Measurements from ENCODE around the gene INSM1. TPM values are rescaled to one million over a fixed set of nuclear protein-coding genes. Genes with fewer than 3 reads are reported as not detected.

Gene INSM1
- total and polyA plus RNA-seq, 10 of the 15 experiments (the other 5 are each of a cell fraction or from before 2014, with no cell fraction given) = 0.03 to 0.11 (median 0.04) TPM; not detected in 7

DNA sequence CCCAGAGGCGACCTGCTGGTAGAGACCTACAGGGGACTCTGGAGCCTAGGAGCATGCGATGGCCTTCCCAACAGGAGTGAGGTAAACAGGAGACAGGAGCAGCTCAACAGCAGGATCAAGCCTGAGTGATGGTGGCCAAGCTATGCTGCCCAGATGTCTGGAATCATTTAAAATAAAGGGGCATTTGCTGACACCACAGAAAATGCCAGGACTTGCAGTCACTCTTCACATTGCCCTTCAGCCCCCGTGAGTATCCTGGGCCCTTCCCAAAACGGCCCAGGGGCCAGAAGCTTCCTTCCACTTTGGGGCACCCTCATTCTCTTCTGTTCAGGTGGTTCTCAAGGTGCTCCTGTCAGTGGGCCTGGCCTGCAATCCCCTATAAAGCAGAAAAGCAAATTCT lies 23.2 kb downstream of the INSM1 start:
- H3K4me1 ChIP-seq (ENCODE audit: control insufficient read depth, insufficient read depth, low read length) = no peaks in the 10 kb centered on the region
- no peak overlapping the region for H3K9ac ChIP-seq (ENCODE audit: control insufficient read depth, insufficient read depth, low read length)
- DNase-seq (ENCODE audit: low read depth, low spot score) = no peak
- ChIA-PET POLR2A (no interaction called here), RAD21 (ENCODE audit: unreplicated experiment) (no interaction called here), CTCF (interaction anchor here (0.7 kb wide), 1 partner anchor 782 kb away, joined by 3 read pairs; no protein-coding TSS in a partner anchor), SMC1A (ENCODE audit: uncharacterized antibody, unreplicated experiment) (no interaction called here)
- no peak for ATAC-seq
- in situ Hi-C loops (cut with MboI) (no loop called here), intact Hi-C loops (cut with micrococcal nuclease; ENCODE audit: unreplicated experiment) (no loop called here)
- H3K79me2 ChIP-seq (ENCODE audit: control insufficient read depth, insufficient read depth, low read length) = no peaks in the 10 kb centered on the region
- H3K9me3 ChIP-seq (replicated peaks; ENCODE audit: control insufficient read depth, insufficient read depth, low read length) = no peaks in the 10 kb centered on the region
- H3K36me3 ChIP-seq (ENCODE audit: control insufficient read depth in 2 of 2, insufficient read depth in 2 of 2, low read length in 1 of 2) = peaks cover 2 to 7% of the 10 kb centered on the region in 2 experiments; a peak in 3 of 4 replicates
- no peak overlapping the region for H3K4me3 ChIP-seq
- WGBS (ENCODE audit: insufficient coverage, insufficient replicate concordance, low lambda C conversion rate, missing lambda C conversion rate) = 52% methylated on average over 4 of the region's 4 CpGs
- H4K20me1 ChIP-seq (ENCODE audit: control insufficient read depth, insufficient read depth) = no peaks in the 10 kb centered on the region
- H3K4me2 ChIP-seq (ENCODE audit: control insufficient read depth, insufficient read depth) = no peak overlapping the region
- H3K27me3 ChIP-seq (replicated peaks in 1 of 2; ENCODE audit: control insufficient read depth in 2 of 2, insufficient read depth in 2 of 2, low read length in 1 of 2) = no peaks in the 10 kb centered on the region
- BruUV-seq (replicated peaks) = no TSS peak
- H3K27ac ChIP-seq (ENCODE audit: control insufficient read depth, insufficient read depth) = no peak overlapping the region
- no peak overlapping the region for H2AFZ ChIP-seq (ENCODE audit: control insufficient read depth, low read depth, low read length)
- no peak for FAIRE-seq
- TF ChIP-seq RBBP5 (conservative IDR thresholded peaks at IDR 0.05) (no peak), SIX5 (IDR thresholded peaks at IDR 0.05; ENCODE audit: low read depth, low read length, severe bottlenecking) (no peak), RAD21 (IDR thresholded peaks at IDR 0.05; ENCODE audit: insufficient read depth, low read depth, low read length) (no peak), BRCA1 (IDR thresholded peaks at IDR 0.05; ENCODE audit: low read depth, low read length) (no peak), TCF7 (IDR thresholded peaks at IDR 0.05; ENCODE audit: borderline replicate concordance) (no peak), MXI1 (IDR thresholded peaks at IDR 0.05; ENCODE audit: low read depth, low read length) (no peak), HCFC1 (IDR thresholded peaks at IDR 0.05; ENCODE audit: low read length) (no peak), NFYB (IDR thresholded peaks at IDR 0.05; ENCODE audit: insufficient read depth, low read depth, low read length) (no peak), ZBED1 (IDR thresholded peaks at IDR 0.05; ENCODE audit: borderline replicate concordance) (no peak), EGR1 (IDR thresholded peaks at IDR 0.05; ENCODE audit: borderline replicate concordance in 1 of 2, low read depth in 2 of 2, low read length in 2 of 2) (no peak)
- TF ChIP-seq, protein P1, sequence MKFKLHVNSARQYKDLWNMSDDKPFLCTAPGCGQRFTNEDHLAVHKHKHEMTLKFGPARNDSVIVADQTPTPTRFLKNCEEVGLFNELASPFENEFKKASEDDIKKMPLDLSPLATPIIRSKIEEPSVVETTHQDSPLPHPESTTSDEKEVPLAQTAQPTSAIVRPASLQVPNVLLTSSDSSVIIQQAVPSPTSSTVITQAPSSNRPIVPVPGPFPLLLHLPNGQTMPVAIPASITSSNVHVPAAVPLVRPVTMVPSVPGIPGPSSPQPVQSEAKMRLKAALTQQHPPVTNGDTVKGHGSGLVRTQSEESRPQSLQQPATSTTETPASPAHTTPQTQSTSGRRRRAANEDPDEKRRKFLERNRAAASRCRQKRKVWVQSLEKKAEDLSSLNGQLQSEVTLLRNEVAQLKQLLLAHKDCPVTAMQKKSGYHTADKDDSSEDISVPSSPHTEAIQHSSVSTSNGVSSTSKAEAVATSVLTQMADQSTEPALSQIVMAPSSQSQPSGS (IDR thresholded peaks at IDR 0.05; ENCODE audit: low read length) = no peak
- TF ChIP-seq, protein P2, sequence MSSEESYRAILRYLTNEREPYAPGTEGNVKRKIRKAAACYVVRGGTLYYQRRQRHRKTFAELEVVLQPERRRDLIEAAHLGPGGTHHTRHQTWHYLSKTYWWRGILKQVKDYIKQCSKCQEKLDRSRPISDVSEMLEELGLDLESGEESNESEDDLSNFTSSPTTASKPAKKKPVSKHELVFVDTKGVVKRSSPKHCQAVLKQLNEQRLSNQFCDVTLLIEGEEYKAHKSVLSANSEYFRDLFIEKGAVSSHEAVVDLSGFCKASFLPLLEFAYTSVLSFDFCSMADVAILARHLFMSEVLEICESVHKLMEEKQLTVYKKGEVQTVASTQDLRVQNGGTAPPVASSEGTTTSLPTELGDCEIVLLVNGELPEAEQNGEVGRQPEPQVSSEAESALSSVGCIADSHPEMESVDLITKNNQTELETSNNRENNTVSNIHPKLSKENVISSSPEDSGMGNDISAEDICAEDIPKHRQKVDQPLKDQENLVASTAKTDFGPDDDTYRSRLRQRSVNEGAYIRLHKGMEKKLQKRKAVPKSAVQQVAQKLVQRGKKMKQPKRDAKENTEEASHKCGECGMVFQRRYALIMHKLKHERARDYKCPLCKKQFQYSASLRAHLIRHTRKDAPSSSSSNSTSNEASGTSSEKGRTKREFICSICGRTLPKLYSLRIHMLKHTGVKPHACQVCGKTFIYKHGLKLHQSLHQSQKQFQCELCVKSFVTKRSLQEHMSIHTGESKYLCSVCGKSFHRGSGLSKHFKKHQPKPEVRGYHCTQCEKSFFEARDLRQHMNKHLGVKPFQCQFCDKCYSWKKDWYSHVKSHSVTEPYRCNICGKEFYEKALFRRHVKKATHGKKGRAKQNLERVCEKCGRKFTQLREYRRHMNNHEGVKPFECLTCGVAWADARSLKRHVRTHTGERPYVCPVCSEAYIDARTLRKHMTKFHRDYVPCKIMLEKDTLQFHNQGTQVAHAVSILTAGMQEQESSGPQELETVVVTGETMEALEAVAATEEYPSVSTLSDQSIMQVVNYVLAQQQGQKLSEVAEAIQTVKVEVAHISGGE (CRISPR knock-in tag; IDR thresholded peaks at IDR 0.05) = no peak
- TF ChIP-seq, protein P3, sequence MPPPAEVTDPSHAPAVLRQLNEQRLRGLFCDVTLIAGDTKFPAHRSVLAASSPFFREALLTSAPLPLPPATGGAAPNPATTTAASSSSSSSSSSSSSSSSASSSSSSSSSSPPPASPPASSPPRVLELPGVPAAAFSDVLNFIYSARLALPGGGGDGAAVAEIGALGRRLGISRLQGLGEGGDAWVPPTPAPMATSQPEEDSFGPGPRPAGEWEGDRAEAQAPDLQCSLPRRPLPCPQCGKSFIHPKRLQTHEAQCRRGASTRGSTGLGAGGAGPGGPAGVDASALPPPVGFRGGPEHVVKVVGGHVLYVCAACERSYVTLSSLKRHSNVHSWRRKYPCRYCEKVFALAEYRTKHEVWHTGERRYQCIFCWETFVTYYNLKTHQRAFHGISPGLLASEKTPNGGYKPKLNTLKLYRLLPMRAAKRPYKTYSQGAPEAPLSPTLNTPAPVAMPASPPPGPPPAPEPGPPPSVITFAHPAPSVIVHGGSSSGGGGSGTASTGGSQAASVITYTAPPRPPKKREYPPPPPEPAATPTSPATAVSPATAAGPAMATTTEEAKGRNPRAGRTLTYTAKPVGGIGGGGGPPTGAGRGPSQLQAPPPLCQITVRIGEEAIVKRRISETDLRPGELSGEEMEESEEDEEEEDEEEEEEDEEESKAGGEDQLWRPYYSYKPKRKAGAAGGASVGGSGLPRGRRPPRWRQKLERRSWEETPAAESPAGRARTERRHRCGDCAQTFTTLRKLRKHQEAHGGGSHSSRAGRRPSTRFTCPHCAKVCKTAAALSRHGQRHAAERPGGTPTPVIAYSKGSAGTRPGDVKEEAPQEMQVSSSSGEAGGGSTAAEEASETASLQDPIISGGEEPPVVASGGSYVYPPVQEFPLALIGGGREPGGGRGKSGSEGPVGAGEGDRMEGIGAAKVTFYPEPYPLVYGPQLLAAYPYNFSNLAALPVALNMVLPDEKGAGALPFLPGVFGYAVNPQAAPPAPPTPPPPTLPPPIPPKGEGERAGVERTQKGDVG (CRISPR knock-in tag; IDR thresholded peaks at IDR 0.05) = no peak

Measured in GM12878 (cell line).